Activated CD4-positive, CD25-positive, alpha-beta regulatory T cell (primary cell): ENCODE data around the gene LMO1.

Experiments used
- DNase-seq, 4 experiments: peaks; one replicate each; lab custom pipeline; 2025; lab: John Stamatoyannopoulos, UW

The LMO1 gene

DNA sequence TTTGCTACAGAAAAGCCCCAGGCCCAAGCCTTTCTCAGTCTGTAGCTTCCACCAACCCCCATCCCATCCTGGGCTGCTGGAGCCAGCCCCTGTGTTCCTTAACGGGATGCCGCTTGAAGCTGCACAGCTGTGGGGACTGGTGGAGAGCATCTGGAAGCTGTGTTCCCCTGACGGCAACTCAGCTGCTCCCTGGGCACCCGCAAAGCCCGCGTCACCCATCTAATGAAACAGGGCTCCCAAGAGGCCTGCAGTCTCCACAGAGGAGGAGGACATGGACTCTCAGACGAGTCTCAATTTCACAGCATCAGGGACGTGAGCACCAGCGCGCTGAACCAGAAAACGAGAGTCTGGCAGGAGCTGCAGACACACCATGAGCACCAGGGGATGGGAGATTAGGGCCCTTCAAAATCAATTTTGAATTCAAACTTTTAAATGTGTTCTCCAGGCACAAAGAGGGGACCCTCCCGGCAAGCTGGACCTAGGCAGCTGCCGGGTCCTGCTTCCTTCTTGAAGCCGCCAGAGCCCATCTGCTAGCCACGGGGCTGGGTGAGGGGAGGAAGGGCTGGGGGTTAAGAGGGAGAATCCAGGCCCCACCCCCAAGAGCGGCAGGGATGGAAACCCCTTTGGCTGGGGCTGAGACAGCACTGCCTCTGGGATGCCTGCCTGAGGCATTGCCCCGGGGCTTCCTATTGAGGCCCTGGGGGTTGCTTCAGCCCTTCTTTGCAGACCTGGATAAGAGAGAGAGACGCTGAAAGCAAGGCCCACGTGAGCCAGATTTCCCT is 21.0 kb downstream of the LMO1 start:
- no peak for DNase-seq

DNA sequence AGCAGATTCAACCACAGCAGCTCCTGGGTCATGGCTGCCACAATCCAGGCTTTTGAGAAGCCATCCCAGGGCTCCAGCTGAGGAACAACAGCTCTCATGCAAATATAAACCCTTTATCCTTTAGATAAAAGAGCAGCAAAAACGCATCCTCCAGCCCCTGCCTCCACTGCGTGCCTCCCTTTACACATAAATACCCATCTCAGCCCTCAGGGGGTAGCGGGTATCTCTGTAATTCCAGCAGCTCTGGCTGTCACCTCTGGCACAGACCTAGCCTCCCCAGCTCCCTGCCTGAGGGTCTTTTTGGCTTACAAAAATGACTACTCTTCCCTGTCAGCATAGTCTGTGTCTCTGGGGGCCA is 21.6 kb downstream of the LMO1 start:
- DNase-seq = no peak

DNA sequence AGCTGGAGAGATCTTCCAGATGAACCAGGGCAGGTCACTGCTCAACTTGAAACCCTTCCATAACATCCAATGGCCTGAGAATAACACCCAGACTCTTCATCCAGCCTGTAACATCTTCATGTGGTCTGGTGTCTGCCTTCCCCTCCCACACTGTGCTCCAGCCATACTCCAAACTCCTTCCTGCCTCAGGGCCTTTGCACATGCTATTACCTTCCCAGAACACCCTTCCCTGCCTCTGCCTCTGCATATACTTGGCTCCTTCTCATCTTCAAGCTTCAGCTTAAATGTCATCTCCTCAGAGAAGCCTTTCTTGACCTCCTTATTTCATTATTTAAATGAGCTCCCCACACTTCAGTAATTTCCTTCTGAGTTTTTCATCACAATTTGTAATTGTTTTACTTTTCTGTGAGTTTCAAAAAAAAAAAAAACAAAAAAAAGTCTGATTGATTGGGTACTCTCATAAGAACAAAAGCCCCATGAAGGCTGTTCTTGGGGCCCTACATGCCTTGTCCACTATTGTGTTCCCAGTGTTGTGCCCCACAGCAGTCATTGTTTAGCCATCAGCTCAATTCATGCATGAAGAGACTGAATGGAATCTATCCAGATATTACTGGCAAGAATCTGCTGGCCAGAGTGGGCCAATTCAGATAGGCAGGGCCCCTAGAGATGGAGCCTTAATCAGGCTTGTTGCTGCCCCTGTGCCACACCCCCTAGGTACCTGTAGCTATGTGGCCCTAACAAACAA is 22.1 kb downstream of the LMO1 start:
- no peak for DNase-seq

DNA sequence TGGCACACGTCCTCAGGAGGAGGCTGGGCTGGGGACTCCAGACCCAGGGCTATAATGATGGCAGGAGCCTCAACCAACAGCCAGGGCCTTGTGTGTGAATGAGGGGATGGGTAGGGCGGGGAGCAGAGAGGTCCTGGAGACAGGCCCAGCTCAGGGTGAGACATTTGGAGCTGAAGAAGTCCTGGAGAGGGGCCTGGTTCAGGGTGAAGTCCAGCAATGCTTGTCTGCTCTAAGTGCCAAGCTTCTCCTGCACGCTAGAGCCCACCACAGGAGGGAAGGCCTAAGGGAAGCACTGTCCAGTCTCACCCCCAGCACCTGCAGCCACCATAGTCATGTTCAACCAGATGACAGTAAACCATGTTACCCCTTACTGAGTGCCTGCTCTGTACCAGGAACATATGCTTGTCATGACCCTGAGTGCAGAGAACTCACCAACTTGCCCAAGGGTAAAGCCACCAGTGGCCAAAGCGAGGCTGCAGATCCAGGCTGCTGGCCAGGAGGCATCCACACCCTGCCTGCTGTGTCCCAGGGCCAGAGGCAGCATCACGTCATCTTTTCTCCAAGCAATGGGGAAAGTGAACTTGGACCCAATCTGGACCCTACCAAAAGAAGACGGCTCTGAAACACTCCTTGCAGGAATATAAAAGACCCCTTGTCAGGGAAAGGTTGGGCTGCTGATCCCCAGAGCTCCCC is 24.0 kb downstream of the LMO1 start:
- no peak for DNase-seq

DNA sequence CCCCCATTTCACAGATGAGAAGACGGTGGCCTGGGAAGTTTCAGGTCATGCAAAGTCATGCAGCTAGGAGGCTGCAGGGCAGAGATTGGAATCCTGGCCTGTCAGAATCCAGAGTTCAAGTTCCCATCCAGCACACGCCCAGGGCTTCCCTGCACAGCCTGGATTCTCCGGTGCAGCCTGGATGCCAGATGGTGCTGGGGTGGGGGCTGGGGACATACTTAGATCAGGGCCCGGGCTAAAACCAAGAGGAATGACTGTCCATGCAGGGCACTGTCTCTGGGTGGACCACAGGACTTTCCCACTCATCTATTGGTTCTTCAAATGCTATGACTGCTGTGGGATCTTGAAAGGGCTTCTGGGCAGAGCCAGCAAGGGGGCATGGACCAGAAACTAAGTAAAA is 24.6 kb downstream of the LMO1 start:
- no peak for DNase-seq

DNA sequence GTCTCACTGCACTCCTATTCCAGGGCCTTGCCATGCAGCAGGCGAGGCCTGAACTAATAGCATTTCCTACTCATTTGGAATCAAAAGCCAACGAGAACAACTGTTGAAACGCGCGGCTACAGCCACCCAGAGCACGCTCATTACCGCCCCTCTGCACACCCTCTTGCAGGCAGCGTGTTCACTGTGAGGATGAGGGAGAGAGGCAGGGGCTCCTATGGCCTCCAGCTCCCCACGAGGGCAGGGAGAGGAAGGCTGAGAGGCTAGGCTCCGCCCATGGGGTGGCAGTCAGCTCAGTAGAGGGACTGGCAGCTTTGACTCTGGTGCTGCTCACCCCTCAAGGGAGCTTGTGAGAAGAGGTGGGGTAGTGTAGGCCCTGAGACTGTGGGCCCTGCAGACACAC is 26.2 kb downstream of the LMO1 start:
- DNase-seq = no peak

DNA sequence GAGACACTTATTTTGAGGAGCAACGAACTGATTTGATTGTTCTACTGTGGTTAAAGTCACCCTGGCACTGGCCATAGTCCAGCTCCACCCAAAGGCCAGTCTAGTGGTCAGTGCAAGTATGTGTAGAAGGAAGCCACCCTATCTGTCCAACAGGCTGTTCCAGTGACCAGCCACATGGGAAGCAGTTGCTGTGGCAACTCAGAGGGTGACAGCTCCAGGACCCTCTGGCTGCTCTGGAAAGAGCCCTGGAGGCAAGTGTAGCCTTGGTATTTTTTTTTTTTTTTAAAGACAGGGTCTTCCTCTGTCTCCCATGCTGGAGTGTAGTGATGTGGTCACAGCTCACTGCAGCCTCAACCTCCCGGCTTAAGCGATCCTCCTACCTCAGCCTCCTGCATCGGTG is 27.8 kb downstream of the LMO1 start:
- DNase-seq = no peak

DNA sequence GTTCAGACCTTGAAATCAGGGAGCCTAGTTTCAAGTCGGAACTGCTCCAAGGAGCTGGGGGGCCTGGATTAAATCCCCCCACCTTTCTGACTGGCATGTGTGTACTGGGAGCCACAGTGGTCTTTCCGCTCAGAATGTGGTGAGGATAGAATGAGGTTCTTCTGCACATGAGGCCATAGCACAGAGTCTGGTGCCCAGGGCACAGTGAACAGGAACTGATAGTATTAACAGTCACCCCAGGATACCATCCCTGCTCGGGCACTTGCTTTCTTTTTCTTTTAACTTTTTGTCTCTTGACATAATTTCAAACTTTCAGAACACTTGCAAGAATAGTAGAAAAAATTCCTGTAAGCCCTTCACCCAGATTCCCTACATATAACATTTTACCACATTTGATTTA is 28.8 kb downstream of the LMO1 start:
- DNase-seq = no peak

DNA sequence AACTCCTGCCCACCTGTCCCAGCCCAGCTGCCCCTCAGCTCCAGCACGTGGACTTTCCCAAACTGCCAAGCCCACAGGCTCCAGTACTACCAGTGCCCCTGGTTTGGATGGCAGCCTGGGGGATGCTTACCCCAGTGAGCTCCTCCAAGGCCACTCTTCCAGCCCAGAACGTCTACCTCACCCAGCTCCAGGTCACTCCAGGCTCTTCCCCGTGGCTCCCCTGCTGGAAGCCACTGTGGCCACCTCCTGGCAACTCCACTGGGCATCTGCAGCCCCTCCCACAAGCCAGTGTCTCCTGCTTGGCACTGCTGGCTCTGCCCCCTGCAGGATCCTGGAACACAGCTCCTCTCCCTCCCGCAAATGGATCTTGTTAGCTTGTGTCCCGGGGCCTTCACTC is 29.3 kb downstream of the LMO1 start:
- no peak for DNase-seq

DNA sequence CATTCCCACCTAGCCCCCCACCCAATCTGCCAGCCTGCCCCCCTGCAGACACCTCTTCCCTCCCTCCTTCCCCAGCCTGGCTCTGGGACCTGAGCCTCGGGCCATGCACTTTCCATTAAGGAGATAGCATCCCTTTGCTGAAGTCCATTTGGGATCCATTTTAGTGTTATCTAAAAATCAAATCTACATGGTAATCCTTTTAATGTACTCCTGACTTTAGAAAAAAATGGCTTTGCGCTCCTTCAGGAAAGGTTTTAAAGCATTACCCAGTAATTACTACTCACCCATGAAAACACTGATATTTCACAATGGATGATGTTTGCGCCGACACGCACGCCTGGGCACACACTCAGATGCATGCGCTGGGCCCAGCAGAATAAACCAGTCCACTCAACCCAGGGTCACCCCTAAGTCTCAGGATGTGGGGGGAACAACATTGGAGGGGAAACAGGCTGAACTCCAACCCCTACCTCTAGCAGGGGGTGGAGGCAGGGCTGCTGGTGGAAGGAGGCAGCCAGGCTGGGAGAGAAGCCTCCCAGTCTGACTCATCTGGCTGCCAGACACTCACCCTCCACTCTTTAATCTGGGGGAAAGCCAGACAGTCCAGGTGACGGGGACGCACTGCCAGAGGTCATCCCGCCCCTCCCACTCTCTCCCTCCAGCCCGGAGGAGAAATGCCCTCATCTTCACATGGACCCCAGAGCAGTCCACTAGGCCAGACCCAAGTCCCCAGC is 29.8 kb downstream of the LMO1 start:
- DNase-seq = no peak

DNA sequence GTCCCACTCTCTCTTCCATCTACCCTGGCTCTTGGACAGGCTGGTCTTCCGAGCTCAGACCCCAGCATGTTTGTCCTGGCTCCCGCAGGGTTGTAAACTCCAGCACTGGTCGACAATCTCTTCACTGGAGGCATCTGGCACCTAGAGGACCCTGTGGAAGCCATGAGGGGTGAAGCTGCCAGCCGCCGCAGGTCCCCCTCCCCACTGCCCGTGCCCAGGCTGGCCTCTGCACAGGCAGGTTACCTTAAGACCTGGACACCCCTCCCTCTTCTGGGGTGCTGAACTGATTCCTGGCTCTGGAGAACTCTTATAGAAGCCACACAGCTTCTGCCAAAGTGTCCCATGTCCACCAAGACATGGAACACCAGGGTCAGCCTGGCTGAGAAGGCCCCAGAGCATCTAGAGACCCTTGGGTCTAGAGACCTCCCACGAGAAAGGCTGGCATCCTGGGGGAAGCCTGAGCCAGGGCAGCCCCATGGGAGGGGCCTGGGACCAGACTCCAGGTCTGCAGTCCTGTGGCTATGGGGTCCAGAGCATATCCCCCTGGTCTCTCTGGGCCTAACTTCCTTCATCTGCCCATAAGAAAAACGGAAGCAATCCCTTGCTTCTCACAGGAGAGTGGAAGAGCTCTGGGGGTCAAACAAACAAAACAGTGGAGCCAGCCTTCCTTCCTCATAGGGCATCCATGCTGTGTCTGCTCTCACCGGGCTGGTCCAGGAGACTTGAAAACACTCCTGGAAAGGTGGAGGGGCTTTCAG is 30.6 kb downstream of the LMO1 start:
- no peak for DNase-seq

DNA sequence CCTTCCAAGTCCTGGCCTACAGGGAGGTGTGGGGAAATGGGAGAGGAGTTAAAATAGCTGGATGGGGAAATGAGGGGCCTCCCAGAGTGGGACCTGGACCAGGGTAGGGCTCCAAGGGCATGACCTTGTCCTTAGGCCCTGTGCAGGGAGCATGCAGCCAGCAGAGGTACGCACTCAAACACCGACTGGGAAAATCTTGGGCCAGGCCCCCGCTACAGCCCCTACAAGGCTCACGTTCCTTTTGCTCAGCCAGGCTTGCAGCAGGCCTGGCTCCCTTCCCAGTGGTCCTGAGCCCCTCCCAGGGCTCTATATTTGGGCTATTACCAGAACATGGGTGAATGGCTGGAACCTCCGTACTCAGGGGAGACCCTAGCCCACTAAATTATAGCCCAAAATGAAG is 31.3 kb downstream of the LMO1 start:
- no peak for DNase-seq

DNA sequence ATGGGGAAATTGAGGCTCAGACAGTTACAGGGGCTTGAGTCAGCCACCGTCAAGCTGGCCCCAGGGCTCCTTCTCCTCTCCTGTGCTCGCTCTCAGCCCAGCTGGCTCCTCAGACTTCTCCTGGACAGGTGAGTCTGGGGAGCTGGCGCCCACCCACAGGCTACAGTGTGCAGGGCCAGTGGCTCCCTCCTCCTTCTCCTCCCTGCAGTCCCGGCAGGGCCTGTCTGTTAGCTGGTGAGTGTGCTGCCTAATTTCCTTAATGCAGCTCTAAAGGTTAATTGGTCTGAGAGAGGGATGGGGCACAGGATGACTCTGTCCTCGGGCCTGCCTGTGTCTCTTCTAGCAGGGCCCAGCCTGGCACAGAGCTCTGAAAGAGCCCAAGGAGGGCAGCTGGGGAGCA is 31.7 kb downstream of the LMO1 start:
- no peak for DNase-seq

DNA sequence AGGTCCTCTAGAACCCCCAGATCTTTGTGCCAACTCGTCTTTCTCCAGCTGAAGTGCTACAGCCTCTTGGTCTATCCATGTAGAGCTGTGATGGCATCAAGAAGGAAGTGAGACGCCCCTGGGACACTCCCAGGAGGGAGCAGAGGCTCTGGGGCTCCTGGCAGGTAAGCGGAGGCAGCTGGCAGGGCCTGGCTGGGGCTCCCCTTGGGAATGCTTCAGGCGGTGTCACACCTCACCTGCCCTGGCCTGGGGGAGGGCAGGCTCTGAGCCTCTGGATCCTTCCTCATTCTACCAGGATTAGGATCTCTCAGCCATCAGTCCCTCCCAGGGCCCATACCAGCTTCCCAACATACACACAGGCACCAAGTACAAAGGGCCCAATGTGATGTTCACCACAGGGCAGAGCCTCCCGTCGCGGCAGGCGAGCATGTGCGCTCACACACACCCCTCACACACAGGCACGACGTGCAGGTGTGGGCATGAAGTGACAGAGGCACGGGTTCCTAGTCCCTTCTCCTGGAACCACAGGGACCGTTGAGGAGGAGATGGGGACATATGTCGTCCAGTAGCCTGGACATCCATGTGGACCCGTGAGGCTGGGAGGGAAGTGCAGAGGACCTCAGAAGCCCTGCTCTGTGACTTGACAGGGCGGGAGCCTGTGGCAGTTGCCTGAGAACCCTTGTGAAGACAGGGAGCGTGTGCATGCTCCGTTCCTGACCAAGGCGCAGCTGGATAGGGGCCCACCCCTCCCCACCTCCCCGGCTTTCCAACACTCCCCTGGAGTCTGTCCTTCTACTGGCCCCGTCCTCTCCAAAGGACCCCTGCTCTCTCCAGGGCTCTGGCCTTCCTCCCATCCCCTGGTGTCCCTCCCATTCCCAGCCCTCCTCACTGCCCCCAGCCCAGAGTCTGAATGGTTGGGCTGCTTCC is 32.5 kb downstream of the LMO1 start:
- DNase-seq = no peak

DNA sequence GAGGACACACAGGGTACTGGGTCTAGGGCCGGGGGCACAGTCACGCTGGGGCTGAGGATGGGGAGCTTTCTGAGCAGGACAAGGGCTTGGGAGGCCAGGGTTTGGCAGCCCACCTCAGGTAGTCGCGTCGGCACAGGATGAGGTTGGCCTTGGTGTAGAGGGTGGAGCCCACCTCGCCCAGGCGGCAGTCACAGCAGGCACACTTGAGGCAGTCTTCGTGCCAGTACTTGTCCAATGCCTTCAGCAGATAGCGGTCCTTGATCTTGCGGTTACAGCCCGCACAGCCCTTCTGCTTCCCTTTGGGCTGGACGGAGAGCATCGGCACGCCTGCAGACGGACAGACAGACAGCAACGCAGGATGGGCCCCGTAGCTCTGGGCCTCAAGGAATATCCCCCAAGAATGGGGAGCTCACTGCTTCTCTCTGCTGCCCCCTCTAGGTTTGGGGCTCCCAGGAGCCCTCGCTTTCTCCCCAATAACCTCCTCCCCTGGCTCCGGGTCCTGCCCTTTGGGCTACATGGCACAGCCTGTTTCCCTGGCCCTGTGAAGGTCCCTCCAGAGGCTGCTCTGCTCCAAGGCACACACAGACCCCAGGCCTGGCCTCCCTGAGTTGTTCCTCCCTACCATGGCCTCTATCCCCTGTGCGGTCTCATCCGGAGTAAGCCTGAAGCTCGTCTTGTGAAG is 33.4 kb downstream of the LMO1 start:
- no peak for DNase-seq

DNA sequence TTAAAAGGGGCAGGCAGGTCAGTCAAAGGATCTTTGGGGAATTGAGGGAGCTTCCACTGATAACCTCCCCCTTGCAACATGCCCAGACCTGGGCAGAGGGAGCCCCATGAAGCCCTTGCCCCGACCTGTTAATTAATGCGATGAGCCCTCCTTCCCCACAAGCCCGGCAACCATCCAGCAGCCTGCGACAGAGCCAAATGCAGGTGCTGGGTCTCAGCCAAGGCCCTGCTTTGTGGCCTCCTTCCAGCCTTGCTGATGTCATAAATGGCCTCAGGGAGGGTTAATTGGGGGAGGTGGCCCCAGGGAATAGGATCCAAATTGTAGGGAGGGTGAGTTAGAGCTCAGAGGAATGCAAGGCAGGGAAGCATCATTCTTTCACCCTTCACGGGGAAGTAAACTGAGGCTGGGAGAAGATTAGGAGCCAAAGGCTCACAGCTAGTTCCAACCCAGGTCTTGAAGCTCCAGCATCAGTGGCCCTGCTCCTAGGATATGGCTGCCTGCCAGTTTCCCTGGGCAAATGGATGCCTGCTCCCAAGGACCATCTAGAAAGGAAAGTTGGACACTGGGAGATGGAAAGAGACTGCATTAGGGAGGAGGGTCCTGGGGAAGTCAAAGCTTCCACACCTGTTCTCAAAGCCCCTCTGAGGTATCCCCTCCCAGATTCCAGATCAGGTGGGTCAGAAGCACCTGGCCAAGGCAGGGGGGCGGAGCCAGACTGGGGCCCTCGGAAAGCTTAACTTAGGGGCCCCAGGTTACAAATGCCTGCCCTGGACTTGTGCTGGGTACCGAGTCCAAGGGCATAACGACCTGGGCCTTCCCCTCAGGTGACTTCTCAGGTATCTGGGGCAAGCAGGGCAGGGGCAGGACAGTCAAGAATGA is 34.1 kb downstream of the LMO1 start:
- DNase-seq = no peak

DNA sequence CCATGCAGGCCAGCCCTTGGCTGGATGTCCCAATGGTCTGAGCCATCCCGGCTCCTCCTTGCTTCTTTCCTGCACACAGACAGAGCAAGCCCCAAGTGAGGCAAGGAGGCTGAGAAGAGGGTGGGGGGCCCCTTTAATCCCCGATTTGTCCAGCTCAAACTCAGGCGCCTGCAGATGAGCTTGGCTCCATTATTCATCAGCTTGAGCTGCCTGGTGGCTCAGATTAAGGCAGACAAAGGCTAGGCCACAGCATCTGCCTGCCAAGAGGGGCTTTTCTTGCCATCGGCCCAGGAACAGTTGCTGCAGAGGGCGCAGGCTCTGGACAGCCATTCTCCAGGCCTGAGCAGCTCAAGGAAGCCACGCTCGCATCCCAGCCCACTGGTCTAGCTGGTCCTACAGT is 35.4 kb downstream of the LMO1 start:
- DNase-seq = no peak

DNA sequence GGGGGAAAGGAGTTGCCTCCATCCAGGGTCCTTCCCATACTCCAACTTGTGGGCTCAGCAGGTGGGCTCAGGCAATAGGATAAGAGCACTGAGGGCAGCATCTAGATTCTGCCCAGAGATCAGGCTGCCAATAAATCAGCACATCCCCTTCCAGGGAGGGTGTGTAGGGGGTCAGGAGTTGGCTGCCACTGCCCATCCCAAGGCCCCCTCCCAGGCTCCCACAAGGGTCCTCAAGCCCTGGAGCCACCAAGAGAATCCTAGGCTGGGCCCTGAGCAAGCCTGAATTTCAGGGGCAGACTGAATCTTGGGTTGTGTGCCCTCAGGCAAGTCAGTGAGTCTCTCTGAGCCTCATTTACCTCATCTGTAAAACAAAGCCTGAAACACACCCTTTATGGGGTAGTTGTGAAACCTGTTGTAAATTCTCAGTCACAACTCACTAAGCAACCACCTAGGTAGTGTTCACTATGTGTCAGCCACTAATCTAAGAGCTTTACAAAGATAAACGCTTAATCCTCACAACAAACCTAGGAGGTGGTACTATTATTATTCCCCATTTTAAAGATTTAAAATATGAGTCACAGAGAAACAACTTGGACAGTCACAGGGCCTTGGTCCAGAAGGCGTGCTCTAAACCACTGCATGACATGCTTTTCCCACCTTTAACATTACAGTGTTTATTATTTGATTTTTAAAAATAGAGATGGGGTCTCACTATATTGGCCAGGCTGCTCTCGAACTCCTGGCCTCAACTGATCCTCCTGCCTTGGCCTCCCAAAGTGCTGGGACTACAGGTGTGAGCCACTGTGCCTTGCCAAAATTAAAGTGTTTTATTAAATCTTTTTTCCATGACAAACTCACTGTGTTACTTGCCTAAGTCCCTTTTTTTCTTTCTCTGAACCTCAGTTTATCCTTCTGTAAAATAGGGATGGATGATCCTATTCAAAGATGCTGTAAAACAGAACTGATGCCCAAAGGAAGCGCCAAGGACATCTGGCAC is 36.2 kb downstream of the LMO1 start:
- no peak for DNase-seq
